NCI-H146 (cell line): ENCODE results near the gene DSCAML1.

ENCODE experiments used
- DNase-seq: peaks from one replicate; lab custom pipeline; 2025; lab: John Stamatoyannopoulos, UW

Gene DSCAML1

GRCh38 chr11:117610901-117611300 lies 186.1 kb downstream of the DSCAML1 start:
- peak; percentile 93 for DNase-seq

- DNase-seq, result no peak
Measured at GRCh38 chr11:117610045-117610444, 187.0 kb downstream of the DSCAML1 start.

DNA sequence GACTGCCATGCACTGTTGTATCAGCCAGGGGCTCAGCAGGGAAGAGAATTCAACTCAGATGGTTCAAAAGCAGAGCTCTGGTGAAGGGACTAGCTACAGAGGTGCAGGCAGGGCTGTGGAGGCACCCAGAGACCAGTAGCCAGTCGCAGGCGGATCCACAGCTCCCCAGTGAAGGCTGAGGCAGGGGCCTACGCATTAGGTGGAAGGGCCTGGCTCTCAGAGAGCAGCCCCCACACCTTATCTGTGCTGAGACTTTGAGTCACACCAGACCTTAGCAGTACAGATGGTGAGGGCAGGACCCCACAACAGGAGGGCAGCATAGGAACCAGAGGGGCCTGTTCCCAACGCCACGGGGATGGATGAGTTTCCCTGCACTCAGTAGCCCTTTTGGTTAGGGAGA lies 189.6 kb downstream of the DSCAML1 start:
- DNase-seq, result no peak

GRCh38 chr11:117606790-117607189 lies 190.2 kb downstream of the DSCAML1 start:
- no peak for DNase-seq

GRCh38 chr11:117606211-117606610 lies 190.8 kb downstream of the DSCAML1 start:
- DNase-seq, result peak; percentile 69

- DNase-seq, result no peak
Measured at GRCh38 chr11:117605331-117605730, 191.7 kb downstream of the DSCAML1 start.

- DNase-seq, result peak; percentile 67
Measured at GRCh38 chr11:117604336-117604995, 192.6 kb downstream of the DSCAML1 start.

- DNase-seq, result no peak
Measured at GRCh38 chr11:117603932-117604331, 193.1 kb downstream of the DSCAML1 start.

DNA sequence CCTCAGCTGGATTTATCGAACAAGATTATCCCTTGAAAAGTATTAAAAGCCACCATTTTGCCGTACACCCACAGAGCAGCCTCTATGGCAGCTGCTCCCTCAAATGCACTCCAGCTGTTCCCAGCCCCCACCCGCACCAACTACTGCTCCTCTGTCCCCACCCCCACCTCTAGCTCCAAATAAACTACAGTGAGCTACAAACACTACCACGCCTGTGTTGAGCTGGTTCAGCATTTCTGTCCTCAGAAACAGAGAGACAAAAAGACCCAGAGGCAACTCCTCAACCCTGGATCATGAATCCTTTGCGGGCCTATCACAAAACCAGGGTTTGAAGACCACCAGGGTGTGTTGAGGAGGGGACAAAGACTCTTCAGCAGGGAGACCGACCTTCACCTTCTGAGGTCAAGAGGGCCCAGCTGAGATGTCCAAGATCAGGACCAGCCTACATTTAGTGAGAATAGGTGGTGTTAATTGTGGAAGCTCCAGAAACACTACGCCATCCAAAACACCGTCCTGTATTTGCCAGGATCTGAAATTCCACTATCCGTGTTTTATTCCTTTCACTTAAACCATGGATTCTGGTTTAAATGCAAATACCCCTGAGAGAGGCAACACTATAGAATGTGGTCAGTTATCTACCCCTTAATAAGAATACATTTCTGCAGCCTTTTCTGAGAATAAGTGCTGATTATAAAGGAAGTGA lies 195.9 kb downstream of the DSCAML1 start:
- no peak for DNase-seq

- DNase-seq, result peak; percentile 79
Measured at GRCh38 chr11:117600234-117600783, 196.7 kb downstream of the DSCAML1 start.

DNA sequence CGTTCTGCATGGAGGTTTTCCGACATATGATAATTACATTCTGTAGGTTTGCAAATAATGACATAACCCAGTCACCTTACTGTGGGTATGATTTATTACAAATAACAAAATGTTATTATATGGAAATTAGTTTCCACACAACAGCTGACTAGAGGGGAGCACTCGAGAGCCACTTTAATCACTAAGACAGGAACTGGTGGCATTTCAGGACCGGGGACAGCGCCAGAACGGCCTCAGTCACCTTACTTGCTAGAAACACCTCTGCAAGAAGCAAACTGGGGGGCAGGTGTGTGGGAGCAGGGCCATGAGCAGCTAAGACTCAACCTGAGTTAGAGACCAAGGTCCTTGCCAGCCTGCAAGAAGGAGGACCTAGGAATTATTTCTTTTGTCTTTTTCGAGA lies 199.9 kb downstream of the DSCAML1 start:
- DNase-seq, result no peak

DNA sequence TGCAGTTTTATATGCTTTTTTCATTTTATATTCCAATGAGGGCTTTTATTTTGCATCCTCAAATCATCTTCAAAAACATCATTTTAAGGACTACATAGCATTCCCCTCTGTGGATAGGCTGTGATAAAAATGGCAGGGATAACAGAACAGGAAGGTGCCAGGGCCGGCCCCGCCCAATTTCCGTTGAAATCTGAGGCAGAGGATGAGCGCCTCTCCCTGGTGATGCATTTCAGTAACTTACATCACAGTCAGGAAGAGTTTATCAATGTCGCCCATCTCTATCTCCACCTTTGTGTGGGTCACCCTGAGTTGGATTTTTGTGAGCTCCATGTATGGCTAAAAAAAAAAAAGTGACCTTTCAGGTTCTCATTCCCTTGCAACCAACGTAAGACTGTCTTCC lies 201.6 kb downstream of the DSCAML1 start:
- no peak for DNase-seq

DNA sequence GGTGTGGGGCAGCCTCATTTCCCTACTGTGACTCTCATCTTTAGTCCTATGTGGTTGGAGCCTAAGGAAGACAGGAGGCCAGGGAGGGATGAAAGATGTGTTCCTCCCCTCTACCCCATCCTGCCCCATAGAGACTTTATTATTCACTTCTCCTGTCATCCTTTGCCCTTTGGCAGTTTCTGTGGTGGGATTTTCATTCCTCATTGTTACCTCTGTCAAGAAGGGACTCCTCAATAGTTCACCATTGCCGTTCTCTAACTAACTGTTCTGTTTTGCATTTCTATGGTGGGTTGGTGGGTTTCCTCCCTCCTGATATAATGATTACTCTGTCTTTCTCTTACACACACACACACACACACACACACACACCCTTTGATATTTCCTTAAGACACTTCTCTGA lies 202.3 kb downstream of the DSCAML1 start:
- DNase-seq, result no peak

- DNase-seq, result no peak
Measured at GRCh38 chr11:117593065-117593464, 204.0 kb downstream of the DSCAML1 start.

GRCh38 chr11:117591316-117592039 lies 205.5 kb downstream of the DSCAML1 start:
- DNase-seq, result no peak

DNA sequence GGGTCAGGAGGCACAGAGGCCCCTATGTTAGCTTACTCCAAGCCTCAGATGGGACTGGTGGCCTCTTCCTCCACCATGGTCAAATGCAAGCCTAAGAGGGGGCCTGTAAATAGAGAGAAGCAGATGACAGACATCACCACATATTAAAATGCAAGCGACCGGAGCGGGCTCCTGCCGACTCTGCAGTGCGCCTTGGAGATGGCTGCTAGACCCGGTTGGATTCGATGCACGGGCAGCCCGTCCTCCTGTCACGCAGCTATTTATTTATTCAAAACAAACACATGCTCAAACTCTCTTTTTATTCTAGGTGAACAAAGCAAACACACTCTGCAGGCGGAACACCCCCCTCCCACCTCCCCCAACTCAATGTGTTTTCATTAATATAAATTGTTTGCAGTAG lies 208.0 kb downstream of the DSCAML1 start:
- peak; percentile 86 for DNase-seq

GRCh38 chr11:117588166-117588810 lies 208.7 kb downstream of the DSCAML1 start:
- DNase-seq, result peak; percentile 33

DNA sequence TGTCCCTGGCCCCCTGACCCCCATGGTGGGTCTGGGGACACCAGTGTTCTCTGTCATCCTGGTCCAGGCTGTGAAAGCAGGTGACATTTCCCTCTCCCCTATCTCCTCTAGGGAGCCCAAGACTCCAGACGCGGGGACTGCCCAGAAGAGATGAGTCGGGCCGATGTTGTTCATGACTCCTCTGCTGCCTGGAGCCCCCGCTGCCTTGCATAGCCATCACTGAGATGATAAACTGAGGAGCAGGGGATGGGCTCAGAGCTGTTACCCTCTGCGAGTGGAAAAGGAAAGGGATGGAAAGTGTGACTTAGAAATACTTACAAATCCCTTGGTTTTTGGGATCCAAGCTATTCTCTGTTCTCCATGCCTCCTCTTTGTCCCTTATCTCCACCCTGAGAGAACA lies 209.6 kb downstream of the DSCAML1 start:
- no peak for DNase-seq

GRCh38 chr11:117586392-117586791 lies 210.6 kb downstream of the DSCAML1 start:
- DNase-seq, result no peak

DNA sequence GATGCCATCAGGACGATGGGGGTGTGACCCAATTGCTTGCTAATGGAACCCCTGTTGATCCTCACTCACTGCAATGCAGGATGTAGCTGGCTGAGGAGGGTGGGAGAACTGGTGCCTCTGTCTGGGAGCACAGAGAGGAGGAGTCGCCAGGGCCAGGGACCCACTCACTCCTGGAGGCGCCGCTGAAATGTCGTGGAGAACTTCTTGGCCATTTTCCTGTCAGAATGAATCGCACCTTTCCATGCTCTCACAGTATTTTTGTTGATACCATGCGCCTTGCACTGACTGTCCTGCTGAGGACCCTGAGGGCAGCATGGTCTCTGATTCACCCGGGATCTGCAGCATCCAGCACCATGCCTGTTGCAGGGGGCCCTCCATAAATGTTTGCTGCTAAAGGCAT lies 211.4 kb downstream of the DSCAML1 start:
- no peak for DNase-seq

DNA sequence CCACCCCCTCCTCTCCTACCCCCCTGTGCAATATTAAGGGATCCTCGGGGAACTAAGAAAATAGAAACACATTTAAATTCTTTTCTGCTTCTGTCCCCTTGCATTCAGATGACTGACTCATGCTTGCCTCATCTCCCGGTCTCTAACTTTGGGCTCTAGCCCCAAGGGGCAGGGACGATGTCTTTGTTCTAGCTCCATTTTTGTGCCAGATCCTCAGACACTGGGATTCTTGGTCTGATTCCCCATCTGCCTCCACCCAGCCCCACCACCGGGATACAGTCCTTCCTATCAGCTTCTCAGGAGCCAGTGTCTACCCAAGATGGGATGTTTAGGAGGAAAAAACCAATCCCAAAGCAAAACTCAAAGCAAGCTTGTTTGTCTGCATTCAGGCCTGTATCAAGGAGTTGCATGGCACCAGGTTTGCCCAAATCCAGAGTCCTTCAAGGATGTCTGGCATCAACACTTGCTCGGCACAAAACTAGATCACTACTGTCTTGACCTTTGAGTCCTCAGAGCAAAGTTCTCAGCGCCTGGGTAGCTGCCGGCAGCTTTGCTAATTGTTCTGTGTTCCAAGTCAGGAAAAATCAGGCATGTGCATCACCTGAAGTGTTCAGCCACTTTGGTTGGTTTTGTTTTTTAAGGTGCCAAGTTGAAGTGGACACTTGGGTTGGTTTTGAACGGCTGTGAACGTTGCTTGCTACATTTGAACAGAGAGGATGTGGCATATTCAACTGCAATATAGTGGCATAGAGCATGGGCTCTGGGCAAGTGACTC lies 212.8 kb downstream of the DSCAML1 start:
- DNase-seq, result no peak
